ENCODE measurements around the gene CAP2. TPM values are rescaled to one million over a fixed set of nuclear protein-coding genes. Genes with fewer than 3 reads are reported as not detected.

Gene CAP2
- total RNA-seq, 1 experiment from 2014 or later, result 11.5 TPM

DNA sequence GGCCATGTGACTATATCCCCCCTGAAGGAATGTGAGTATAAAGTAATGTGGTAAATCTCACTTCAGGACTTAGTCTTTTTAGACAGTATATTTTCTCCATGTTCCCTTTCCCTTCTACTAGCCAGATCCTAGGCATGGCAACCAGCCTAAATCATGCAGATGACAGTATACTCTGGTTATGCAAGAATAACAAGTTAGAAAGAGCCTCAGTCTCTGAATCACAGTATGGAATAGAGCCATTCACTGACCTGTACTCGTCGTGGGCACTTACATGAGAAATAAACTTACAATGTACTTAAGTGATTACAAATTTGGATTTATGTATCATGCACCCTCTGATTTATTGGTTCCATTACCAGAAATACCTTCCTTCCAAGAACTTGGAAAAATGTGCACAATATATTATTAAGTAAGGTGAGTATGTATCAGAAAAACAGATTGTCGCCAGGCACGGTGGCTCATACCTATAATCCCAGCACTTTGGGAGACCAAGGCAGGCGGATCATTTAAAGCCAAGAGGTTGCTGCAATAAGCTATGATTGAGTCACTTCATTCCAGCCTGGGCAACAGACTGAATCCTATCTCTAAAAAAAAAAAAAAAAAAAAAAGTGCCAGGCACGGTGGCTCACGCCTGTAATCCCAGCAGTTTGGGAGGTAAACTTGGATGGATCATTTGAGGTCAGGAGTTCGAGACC lies 181.6 kb downstream of the CAP2 start:
- H3K4me2 ChIP-seq (ENCODE audit: insufficient read depth, insufficient read length, low read length), result no peak overlapping the region
- no peak for DNase-seq

More for the DNA sequence above, 181.6 kb downstream of the CAP2 start:
- H2AK5ac ChIP-seq (ENCODE audit: insufficient read length, low read length), result no peak overlapping the region
- H3K4ac ChIP-seq (ENCODE audit: low read depth, low read length), result no peak overlapping the region
- no peak overlapping the region for H2BK12ac ChIP-seq (ENCODE audit: insufficient read length, low read depth, low read length)
- no peak overlapping the region for H4K91ac ChIP-seq (ENCODE audit: insufficient read length, low read depth, low read length)
- no peak overlapping the region for H3K56ac ChIP-seq (ENCODE audit: insufficient read length, low read depth, low read length)
- Mint-ChIP-seq H3K27me3 (ENCODE audit: low read depth) (peaks cover 2% of the 10 kb centered on the region), H3K4me3 (no peak overlapping the region), H3K27ac (no peak overlapping the region), H3K4me1 (no peaks in the 10 kb centered on the region), H3K36me3 (ENCODE audit: insufficient read depth in 1 of 3, low read depth in 3 of 3) (peaks cover 10 to 12% (median 12%) of the 10 kb centered on the region in 3 experiments), H3K9me3 (peaks cover 30 to 37% of the 10 kb centered on the region in 2 experiments)
- H3T11ph ChIP-seq (ENCODE audit: low read length), result no peak overlapping the region
- H3K9ac ChIP-seq (ENCODE audit: extremely low read depth, insufficient read length, low read length), result no peak overlapping the region
- H3K27ac ChIP-seq (ENCODE audit: insufficient read length, low read depth, low read length), result no peak overlapping the region
- WGBS (ENCODE audit: extremely low coverage, insufficient read length, low lambda C conversion rate), result no CpG with 5 or more reads among the region's 8 CpGs
- H3K9me3 ChIP-seq (ENCODE audit: control insufficient read depth, low read depth, low read length), result no peaks in the 10 kb centered on the region
- no peak overlapping the region for H2AFZ ChIP-seq (ENCODE audit: low read length)
- H2BK5ac ChIP-seq (ENCODE audit: insufficient read length, low read length), result no peak overlapping the region
- H4K20me1 ChIP-seq (ENCODE audit: control insufficient read depth, insufficient read depth, insufficient read length), result no peaks in the 10 kb centered on the region
- no peak overlapping the region for H3K23ac ChIP-seq (ENCODE audit: insufficient read length, low read depth, low read length)
- no peak overlapping the region for H2BK15ac ChIP-seq (ENCODE audit: low read depth, low read length)
- H3K4me1 ChIP-seq (ENCODE audit: insufficient read depth, low read length), result no peaks in the 10 kb centered on the region
- H2BK120ac ChIP-seq (ENCODE audit: low read depth, low read length, poor library complexity, severe bottlenecking), result no peak overlapping the region
- H3K23me2 ChIP-seq (ENCODE audit: insufficient read length, low read depth, low read length, poor library complexity, severe bottlenecking), result no peaks in the 10 kb centered on the region
- no peak overlapping the region for H3K18ac ChIP-seq (ENCODE audit: insufficient read length, low read depth, low read length)
- H2BK20ac ChIP-seq (ENCODE audit: low read depth, low read length, poor library complexity, severe bottlenecking), result no peak overlapping the region
- H4K8ac ChIP-seq (replicated peaks; ENCODE audit: insufficient read length, low read depth, low read length), result no peak overlapping the region
- no peak overlapping the region for H4K5ac ChIP-seq (ENCODE audit: insufficient read length, low read depth, low read length)
- H3K79me2 ChIP-seq (ENCODE audit: insufficient read depth, low read length), result no peaks in the 10 kb centered on the region
- H3K27me3 ChIP-seq (ENCODE audit: insufficient read depth, low read length), result no peaks in the 10 kb centered on the region
- H3K79me1 ChIP-seq (ENCODE audit: insufficient read depth, low read depth, low read length, poor library complexity, severe bottlenecking), result no peaks in the 10 kb centered on the region
- no peak overlapping the region for H3K14ac ChIP-seq (ENCODE audit: insufficient read depth, low read length)
- TF ChIP-seq, protein P1, sequence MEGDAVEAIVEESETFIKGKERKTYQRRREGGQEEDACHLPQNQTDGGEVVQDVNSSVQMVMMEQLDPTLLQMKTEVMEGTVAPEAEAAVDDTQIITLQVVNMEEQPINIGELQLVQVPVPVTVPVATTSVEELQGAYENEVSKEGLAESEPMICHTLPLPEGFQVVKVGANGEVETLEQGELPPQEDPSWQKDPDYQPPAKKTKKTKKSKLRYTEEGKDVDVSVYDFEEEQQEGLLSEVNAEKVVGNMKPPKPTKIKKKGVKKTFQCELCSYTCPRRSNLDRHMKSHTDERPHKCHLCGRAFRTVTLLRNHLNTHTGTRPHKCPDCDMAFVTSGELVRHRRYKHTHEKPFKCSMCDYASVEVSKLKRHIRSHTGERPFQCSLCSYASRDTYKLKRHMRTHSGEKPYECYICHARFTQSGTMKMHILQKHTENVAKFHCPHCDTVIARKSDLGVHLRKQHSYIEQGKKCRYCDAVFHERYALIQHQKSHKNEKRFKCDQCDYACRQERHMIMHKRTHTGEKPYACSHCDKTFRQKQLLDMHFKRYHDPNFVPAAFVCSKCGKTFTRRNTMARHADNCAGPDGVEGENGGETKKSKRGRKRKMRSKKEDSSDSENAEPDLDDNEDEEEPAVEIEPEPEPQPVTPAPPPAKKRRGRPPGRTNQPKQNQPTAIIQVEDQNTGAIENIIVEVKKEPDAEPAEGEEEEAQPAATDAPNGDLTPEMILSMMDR (conservative IDR thresholded peaks at IDR 0.05), result no peak
